ENCODE measurements around the gene MEIS1. TPM values are rescaled to one million over a fixed set of nuclear protein-coding genes. Genes with fewer than 3 reads are reported as not detected.

MEIS1 gene
- total and polyA plus RNA-seq, 2 donors (not counting 3 experiments of a cell fraction or from before 2014, with no cell fraction given), result 10.0 to 26.5 TPM

GRCh38 chr2:66408905-66409304, 26.0 kb upstream of the MEIS1 start:
- Histone ChIP-seq H3K4me1 (ENCODE audit: control insufficient read depth, extremely low read depth, insufficient read depth, low read length) (no peaks in the 10 kb centered on the region), H3K4me3 (replicated peaks in 1 of 3; ENCODE audit: insufficient read depth in 1 of 3, low read depth in 1 of 3, low read length in 3 of 3) (no peak overlapping the region), H3K36me3 (ENCODE audit: control insufficient read depth in 2 of 2, extremely low read depth in 1 of 2, insufficient read depth in 2 of 2, low read length in 2 of 2) (no peaks in the 10 kb centered on the region), H3K4me2 (ENCODE audit: insufficient read depth, low read length) (no peak overlapping the region), H3K79me2 (ENCODE audit: control insufficient read depth, insufficient read depth, low read length) (no peaks in the 10 kb centered on the region), H3K9me1 (replicated peaks; ENCODE audit: control insufficient read depth, extremely low read depth, insufficient read depth, low read length) (no peaks in the 10 kb centered on the region), H4K20me1 (replicated peaks; ENCODE audit: control insufficient read depth, extremely low read depth, insufficient read depth, low read length) (no peaks in the 10 kb centered on the region), H3K27ac (ENCODE audit: insufficient read depth, low read depth, low read length) (no peak overlapping the region), H2AFZ (ENCODE audit: low read depth, low read length) (no peak overlapping the region), H3K27me3 (ENCODE audit: control insufficient read depth in 2 of 2, insufficient read depth in 2 of 2, low read length in 2 of 2) (no peaks in the 10 kb centered on the region), H3K9me3 (replicated peaks; ENCODE audit: control insufficient read depth, insufficient read depth, low read length) (no peaks in the 10 kb centered on the region), H3K9ac (replicated peaks; ENCODE audit: extremely low read depth, insufficient read depth, low read length) (no peak overlapping the region)
- CTCF ChIA-PET, result interaction anchor here (1.5 kb wide), 1 partner anchor 25 kb away, joined by 3 read pairs; no protein-coding TSS in a partner anchor
- DNase-seq (ENCODE audit: low read depth, low spot score) (no peak), FAIRE-seq (no peak)
- intact Hi-C loops (cut with micrococcal nuclease) (no loop called here), dilution Hi-C loops (cut with MboI; ENCODE audit: extremely low pct_ligation_motif_present, low sequenced_read_pairs) (no loop called here)
- TF ChIP-seq JUN (IDR thresholded peaks at IDR 0.05; ENCODE audit: borderline replicate concordance, insufficient read depth, insufficient read length, low read depth) (no peak), GATA2 (IDR thresholded peaks at IDR 0.05; ENCODE audit: insufficient read depth, insufficient read length, low read depth, low read length) (no peak), FOS (IDR thresholded peaks at IDR 0.05; ENCODE audit: borderline replicate concordance, insufficient read depth, low read length) (no peak), MYC (IDR thresholded peaks at IDR 0.05; ENCODE audit: low read depth, low read length) (no peak), POLR2A (IDR thresholded peaks at IDR 0.05; ENCODE audit: low read depth, low read length) (no peak), MAX (IDR thresholded peaks at IDR 0.05; ENCODE audit: insufficient read depth, insufficient read length) (no peak)
- TF ChIP-seq, protein P1, sequence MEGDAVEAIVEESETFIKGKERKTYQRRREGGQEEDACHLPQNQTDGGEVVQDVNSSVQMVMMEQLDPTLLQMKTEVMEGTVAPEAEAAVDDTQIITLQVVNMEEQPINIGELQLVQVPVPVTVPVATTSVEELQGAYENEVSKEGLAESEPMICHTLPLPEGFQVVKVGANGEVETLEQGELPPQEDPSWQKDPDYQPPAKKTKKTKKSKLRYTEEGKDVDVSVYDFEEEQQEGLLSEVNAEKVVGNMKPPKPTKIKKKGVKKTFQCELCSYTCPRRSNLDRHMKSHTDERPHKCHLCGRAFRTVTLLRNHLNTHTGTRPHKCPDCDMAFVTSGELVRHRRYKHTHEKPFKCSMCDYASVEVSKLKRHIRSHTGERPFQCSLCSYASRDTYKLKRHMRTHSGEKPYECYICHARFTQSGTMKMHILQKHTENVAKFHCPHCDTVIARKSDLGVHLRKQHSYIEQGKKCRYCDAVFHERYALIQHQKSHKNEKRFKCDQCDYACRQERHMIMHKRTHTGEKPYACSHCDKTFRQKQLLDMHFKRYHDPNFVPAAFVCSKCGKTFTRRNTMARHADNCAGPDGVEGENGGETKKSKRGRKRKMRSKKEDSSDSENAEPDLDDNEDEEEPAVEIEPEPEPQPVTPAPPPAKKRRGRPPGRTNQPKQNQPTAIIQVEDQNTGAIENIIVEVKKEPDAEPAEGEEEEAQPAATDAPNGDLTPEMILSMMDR (IDR thresholded peaks at IDR 0.05; ENCODE audit: extremely low read depth in 1 of 2, insufficient read depth in 1 of 2, low read depth in 1 of 2, low read length in 2 of 2), result no peak
- POLR2A ChIA-PET, result no interaction called here
- no TSS peak for BruUV-seq (replicated peaks)

Data from endothelial cell of umbilical vein (primary cell).